Measurements from ENCODE around the gene PEMT.

Gene PEMT

DNA sequence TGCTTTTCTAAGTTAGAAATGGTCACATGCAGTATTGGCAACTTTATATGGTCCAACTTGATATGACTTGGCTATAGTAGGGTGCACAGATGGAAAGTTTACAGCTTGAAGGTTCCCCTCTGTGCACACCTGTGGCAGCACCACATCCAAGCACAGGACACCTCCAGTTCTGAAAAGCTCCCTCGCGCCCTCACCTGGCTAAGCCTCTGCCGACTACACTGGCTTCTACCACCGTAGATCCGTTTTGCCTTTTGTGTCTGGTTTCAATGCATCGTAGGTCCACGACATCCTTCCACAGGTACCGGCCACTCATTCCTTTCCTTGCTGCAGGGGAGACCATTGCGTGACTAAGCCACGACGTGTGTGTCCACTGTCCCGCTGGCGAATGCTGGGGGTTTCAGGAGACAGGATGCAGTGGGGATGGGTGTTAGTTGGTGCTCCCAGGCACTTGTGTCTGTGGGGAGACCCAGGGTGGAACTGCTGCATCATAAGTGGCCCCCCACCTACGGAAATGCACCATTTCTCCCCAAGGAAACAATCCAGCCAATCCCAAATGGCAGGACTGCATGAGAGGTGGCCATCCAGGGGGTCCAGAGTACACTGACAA, 90.4 kb downstream of the PEMT start:
- Histone ChIP-seq H3F3A (ENCODE audit: insufficient read depth) (no peaks in the 10 kb centered on the region), H3K27ac (ENCODE audit: low read depth, low read length) (no peak overlapping the region), H4K20me1 (ENCODE audit: low read depth, low read length) (no peaks in the 10 kb centered on the region; the same call in 1 of the 2 replicates), H3K27me3 (ENCODE audit: low read length) (no peaks in the 10 kb centered on the region), H3K4me2 (ENCODE audit: low read depth, low read length, poor library complexity, severe bottlenecking) (no peak overlapping the region), H3K9me3 (ENCODE audit: insufficient read depth, low read length) (no peaks in the 10 kb centered on the region), H3K79me2 (ENCODE audit: insufficient read depth, low read length) (no peaks in the 10 kb centered on the region), H2AFZ (ENCODE audit: low read depth, low read length, severe bottlenecking) (no peak overlapping the region), H3K36me3 (ENCODE audit: low read length) (no peaks in the 10 kb centered on the region), H3K4me3 (ENCODE audit: insufficient read depth, low read length, poor library complexity, severe bottlenecking) (no peak overlapping the region), H3K9ac (ENCODE audit: low read length) (no peak overlapping the region), H3K9me2 (replicated peaks; ENCODE audit: insufficient read depth, low read length) (no peaks in the 10 kb centered on the region)
- TF ChIP-seq, protein P1, sequence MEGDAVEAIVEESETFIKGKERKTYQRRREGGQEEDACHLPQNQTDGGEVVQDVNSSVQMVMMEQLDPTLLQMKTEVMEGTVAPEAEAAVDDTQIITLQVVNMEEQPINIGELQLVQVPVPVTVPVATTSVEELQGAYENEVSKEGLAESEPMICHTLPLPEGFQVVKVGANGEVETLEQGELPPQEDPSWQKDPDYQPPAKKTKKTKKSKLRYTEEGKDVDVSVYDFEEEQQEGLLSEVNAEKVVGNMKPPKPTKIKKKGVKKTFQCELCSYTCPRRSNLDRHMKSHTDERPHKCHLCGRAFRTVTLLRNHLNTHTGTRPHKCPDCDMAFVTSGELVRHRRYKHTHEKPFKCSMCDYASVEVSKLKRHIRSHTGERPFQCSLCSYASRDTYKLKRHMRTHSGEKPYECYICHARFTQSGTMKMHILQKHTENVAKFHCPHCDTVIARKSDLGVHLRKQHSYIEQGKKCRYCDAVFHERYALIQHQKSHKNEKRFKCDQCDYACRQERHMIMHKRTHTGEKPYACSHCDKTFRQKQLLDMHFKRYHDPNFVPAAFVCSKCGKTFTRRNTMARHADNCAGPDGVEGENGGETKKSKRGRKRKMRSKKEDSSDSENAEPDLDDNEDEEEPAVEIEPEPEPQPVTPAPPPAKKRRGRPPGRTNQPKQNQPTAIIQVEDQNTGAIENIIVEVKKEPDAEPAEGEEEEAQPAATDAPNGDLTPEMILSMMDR (IDR thresholded peaks at IDR 0.05; ENCODE audit: insufficient read depth, low read length, poor library complexity, severe bottlenecking) = peak; percentile 21
- TF ChIP-seq EZH2phosphoT487 (conservative IDR thresholded peaks at IDR 0.05; ENCODE audit: low read length) = no peak

GRCh38 chr17:17499402-17500145, 91.9 kb downstream of the PEMT start:
- no peaks in the 10 kb centered on the region for H3F3A ChIP-seq (ENCODE audit: insufficient read depth)
- H3K4me3 ChIP-seq (ENCODE audit: insufficient read depth, low read length, poor library complexity, severe bottlenecking) = no peak overlapping the region
- no peak for TF ChIP-seq EZH2phosphoT487 (conservative IDR thresholded peaks at IDR 0.05; ENCODE audit: low read length)
- TF ChIP-seq, protein P1 (IDR thresholded peaks at IDR 0.05; ENCODE audit: insufficient read depth, low read length, poor library complexity, severe bottlenecking) = no peak
- H3K9me3 ChIP-seq (ENCODE audit: insufficient read depth, low read length) = no peaks in the 10 kb centered on the region
- no peaks in the 10 kb centered on the region for H3K79me2 ChIP-seq (ENCODE audit: insufficient read depth, low read length)
- no peak overlapping the region for H3K27ac ChIP-seq (ENCODE audit: low read depth, low read length)
- H3K9me2 ChIP-seq (replicated peaks; ENCODE audit: insufficient read depth, low read length) = no peaks in the 10 kb centered on the region
- H2AFZ ChIP-seq (ENCODE audit: low read depth, low read length, severe bottlenecking) = no peak overlapping the region
- no peaks in the 10 kb centered on the region for H3K27me3 ChIP-seq (ENCODE audit: low read length)
- no peaks in the 10 kb centered on the region; the same call in 1 of the 2 replicates for H4K20me1 ChIP-seq (ENCODE audit: low read depth, low read length)
- H3K4me2 ChIP-seq (ENCODE audit: low read depth, low read length, poor library complexity, severe bottlenecking) = no peak overlapping the region
- H3K9ac ChIP-seq (ENCODE audit: low read length) = no peak overlapping the region
- no peaks in the 10 kb centered on the region for H3K36me3 ChIP-seq (ENCODE audit: low read length)

DNA sequence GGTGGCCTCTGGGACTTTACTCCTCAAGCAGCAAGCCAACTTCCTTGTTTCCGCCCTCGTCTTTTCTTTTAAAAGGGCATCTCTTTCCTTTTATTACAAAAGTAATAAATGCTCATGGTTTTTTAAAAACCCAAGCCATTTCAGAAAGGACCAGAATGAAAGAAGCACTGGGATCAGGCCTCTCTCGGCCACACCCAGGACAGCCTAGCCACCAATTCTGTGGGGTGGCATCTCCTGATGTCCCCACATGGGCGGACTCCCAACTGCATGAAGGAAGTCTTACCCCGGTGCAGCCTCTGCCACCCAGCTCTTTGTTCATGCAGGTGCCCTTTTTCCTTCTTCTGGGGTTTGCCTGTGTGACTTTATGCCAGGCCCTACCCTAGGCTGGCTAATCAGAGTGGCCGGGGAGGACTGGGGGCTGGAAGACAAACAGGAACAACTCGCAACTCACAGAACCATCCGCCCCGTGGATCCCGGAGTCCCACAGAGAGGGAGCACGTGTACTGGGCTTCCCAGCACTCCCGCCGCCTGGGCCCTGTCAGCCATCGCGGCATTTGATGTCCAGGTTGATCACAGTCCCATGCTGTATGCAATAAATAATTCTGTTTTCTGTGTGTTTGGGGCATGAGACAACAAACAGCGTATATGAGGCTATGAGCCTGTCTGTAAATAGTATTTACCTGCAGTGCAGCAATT, 92.8 kb downstream of the PEMT start:
- no peaks in the 10 kb centered on the region for H3K36me3 ChIP-seq (ENCODE audit: low read length)
- no peaks in the 10 kb centered on the region for H3K9me3 ChIP-seq (ENCODE audit: insufficient read depth, low read length)
- no peak overlapping the region for H2AFZ ChIP-seq (ENCODE audit: low read depth, low read length, severe bottlenecking)
- H3K27ac ChIP-seq (ENCODE audit: low read depth, low read length) = no peak overlapping the region
- H3K27me3 ChIP-seq (ENCODE audit: low read length) = no peaks in the 10 kb centered on the region
- no peaks in the 10 kb centered on the region for H3F3A ChIP-seq (ENCODE audit: insufficient read depth)
- H3K4me3 ChIP-seq (ENCODE audit: insufficient read depth, low read length, poor library complexity, severe bottlenecking) = no peak overlapping the region
- H4K20me1 ChIP-seq (ENCODE audit: low read depth, low read length) = no peaks in the 10 kb centered on the region; the same call in 1 of the 2 replicates
- H3K79me2 ChIP-seq (ENCODE audit: insufficient read depth, low read length) = no peaks in the 10 kb centered on the region
- H3K4me2 ChIP-seq (ENCODE audit: low read depth, low read length, poor library complexity, severe bottlenecking) = no peak overlapping the region
- no peak for TF ChIP-seq EZH2phosphoT487 (conservative IDR thresholded peaks at IDR 0.05; ENCODE audit: low read length)
- TF ChIP-seq, protein P1 (IDR thresholded peaks at IDR 0.05; ENCODE audit: insufficient read depth, low read length, poor library complexity, severe bottlenecking) = no peak
- no peaks in the 10 kb centered on the region for H3K9me2 ChIP-seq (replicated peaks; ENCODE audit: insufficient read depth, low read length)
- H3K9ac ChIP-seq (ENCODE audit: low read length) = no peak overlapping the region

Measured in SU-DHL-6 (cell line).